Activated CD8-positive, alpha-beta memory T cell treated with anti-CD3 and anti-CD28 coated beads, Interleukin-2, amount 10 ng/mL, durations not matched to agents 7 days and 5 days (primary cell): ENCODE measurements around the gene EVL. TPM values are rescaled to one million over a fixed set of nuclear protein-coding genes. Genes with fewer than 3 reads are reported as not detected.

Experiments used
- ATAC-seq: fragments of 150-1000 bp; cut with Tn5 transposase; one replicate; pipeline ENCODE4 v1.10.0; 2021; ENCODE audit warnings: moderate library complexity
- CTCF ChIA-PET: fragments of 350-600 bp; sonication (Branson Sonifier 250); formaldehyde crosslinking; loops from one replicate; lab custom pipeline; 2021; ENCODE audit warnings: antibody characterized with exemption; lab: Charles Lee
- DNase-seq: peaks from one replicate; pipeline ENCODE4 v3.0.0-alpha.2; 2020
- H3K27ac Mint-ChIP-seq: one replicate; pipeline ENCODE4 v1.8.0; 2021; ENCODE audit warnings: mild to moderate bottlenecking, mixed read lengths
- H3K27me3 Mint-ChIP-seq: one replicate; pipeline ENCODE4 v1.8.0; 2021; ENCODE audit warnings: mixed read lengths
- H3K36me3 Mint-ChIP-seq: one replicate; pipeline ENCODE4 v1.8.0; 2021; ENCODE audit warnings: mild to moderate bottlenecking, mixed read lengths
- H3K4me1 Mint-ChIP-seq: one replicate; pipeline ENCODE4 v1.8.0; 2021; ENCODE audit warnings: mixed read lengths
- H3K4me3 Mint-ChIP-seq: one replicate; pipeline ENCODE4 v1.8.0; 2021; ENCODE audit warnings: mild to moderate bottlenecking, moderate library complexity, mixed read lengths
- H3K9me3 Mint-ChIP-seq: one replicate; pipeline ENCODE4 v1.8.0; 2022; ENCODE audit warnings: low read depth, mixed read lengths
- total RNA-seq, 2 experiments: library from RNA; stranded (reverse); gene quantifications; one replicate each; pipeline ENCODE4 v1.2.3, GENCODE V29; 2021

Gene EVL
- total RNA-seq, 2 experiments from 2014 or later, result 774 to 910 TPM

DNA sequence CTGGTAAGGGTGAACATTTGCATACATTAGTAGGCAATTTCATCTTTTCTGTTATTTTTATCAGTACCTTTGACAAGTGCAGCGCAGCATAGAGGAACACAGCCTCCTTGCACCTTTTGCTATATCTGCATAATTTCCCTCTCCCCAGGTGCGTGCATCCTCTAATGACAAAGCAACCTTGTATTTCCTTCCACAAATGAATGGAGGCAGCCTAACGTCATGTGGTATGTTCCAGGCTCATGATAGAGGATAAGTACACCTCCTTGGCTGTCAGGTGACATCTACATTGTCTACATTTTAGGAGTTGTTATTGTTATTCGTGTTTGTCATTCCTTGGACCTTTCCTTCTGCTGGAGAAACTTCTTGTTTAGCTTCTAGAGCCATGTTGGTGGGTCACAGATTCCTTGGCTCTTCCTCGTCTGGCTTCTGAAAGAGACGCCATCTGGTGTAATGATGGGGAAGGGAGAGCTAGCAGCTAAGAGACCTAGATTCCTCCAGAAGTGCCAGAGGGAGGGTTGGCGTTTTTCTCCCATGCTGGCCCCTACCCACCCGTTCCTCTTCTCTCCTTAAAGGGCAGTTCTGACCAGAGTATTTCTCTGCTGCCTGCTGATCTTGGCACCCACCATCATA is 37.0 kb downstream of the EVL start:
- H3K27ac Mint-ChIP-seq, result peak overlapping the region; percentile 82
- H3K4me1 Mint-ChIP-seq, result peaks cover 91% of the 10 kb centered on the region
- H3K36me3 Mint-ChIP-seq, result peaks cover 77% of the 10 kb centered on the region
- ATAC-seq, result no peak
- H3K27me3 Mint-ChIP-seq, result no peaks in the 10 kb centered on the region
- peak overlapping the region; percentile 4 for H3K4me3 Mint-ChIP-seq
- no peaks in the 10 kb centered on the region for H3K9me3 Mint-ChIP-seq
- DNase-seq, result no peak
- CTCF ChIA-PET, result interaction anchor here (0.8 to 24.4 kb wide), 5 partner anchors 12 to 275 kb away, joined by 3 to 607 read pairs (median 3); partner anchors contain the start of gene EVL

DNA sequence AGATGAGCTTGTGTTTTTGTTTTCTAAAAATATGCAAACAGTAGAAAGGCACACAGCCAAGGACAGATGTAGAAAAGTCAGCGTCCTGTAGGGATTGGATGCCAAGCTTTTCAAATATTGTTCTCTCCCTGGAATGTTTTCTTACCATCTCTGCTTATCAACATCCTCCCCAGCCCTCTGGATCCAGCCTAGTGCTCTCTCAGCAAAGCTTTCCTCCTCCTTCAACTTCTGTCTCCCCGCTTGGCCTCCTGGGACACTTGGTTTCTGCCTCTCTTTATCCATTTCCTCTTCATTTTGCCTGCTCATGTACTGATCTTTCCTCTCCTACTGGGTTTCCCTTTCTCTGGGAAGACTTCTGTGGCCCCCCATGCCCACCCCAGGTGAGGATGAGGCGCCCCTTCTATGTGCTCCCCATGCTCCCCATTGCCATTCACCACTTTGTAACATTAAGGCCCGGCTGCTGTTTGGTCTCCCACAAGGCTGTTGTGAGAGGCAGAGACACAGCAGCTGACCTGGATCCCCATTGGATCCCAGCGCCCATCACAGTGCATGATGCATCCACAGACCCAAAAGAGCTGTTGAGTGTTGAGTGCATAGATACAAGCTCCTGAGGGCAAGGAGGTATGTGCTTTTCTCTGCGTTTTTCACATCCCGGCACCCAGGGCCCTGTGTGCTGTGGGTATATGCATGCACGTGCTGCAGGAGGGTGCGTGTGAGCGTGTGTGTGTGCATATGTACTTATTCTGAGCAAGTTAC is 38.2 kb downstream of the EVL start:
- H3K4me3 Mint-ChIP-seq, result peak overlapping the region; percentile 51
- ATAC-seq, result peak; percentile 5
- H3K27ac Mint-ChIP-seq, result peak overlapping the region; percentile 82
- peaks cover 77% of the 10 kb centered on the region for H3K36me3 Mint-ChIP-seq
- H3K9me3 Mint-ChIP-seq, result no peaks in the 10 kb centered on the region
- H3K27me3 Mint-ChIP-seq, result no peaks in the 10 kb centered on the region
- peaks cover 92% of the 10 kb centered on the region for H3K4me1 Mint-ChIP-seq
- DNase-seq, result peak; percentile 51
- CTCF ChIA-PET, result interaction anchor here (0.8 to 24.4 kb wide), 10 partner anchors 8 to 274 kb away, joined by 3 to 607 read pairs (median 4); partner anchors contain the start of gene EVL

- ATAC-seq (no peak), DNase-seq (no peak)
- CTCF ChIA-PET, result interaction anchor here (1.1 to 24.4 kb wide), 7 partner anchors 8 to 121 kb away, joined by 4 to 607 read pairs (median 7); partner anchors contain the start of gene EVL
- Mint-ChIP-seq H3K4me1 (peaks cover 92% of the 10 kb centered on the region), H3K36me3 (peaks cover 77% of the 10 kb centered on the region), H3K9me3 (no peaks in the 10 kb centered on the region), H3K4me3 (peak overlapping the region; percentile 51), H3K27me3 (no peaks in the 10 kb centered on the region), H3K27ac (peak overlapping the region; percentile 82)
These were observed 38.8 kb downstream of the EVL start for GRCh38 chr14:100104006-100104352.

DNA sequence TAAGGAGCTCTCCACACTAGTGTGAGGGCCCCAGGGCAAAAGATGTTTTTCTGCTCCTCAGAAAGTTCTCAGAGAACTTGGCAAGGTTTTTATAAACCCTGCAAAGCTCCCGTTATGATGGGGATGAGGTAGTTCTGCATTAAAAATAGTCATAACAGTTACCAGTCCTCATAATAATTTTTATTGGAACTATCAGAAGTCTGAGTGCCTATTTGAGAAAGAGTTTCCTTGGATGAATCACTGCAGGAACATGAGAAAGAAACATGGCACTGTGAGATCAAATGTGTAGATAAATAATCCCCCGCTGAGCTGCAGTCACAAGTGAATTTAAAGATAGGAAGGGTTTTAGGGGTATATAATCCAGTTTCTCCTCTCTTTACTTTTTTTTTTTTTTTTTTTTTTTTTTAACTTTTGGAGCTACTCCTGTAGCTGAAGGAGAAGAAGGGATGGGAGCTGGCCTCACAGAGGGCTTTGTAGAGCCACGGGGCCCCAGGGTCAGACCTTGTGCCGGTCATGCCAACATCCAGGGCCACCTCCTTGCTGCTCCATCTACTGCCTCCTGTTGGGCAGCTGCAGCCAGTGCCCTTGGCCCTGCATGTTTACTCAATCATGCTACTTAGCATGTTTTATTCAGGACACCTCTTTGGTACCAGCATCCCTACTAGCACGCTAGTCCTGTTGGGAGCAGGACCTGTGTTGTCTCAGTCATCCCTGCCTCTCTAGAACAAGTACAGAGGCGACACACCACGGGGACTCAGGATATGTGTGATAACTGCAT is 39.5 kb downstream of the EVL start:
- Mint-ChIP-seq H3K27me3 (no peaks in the 10 kb centered on the region), H3K27ac (peak overlapping the region; percentile 90), H3K4me3 (peak overlapping the region; percentile 21), H3K4me1 (peaks cover 92% of the 10 kb centered on the region), H3K9me3 (no peaks in the 10 kb centered on the region), H3K36me3 (peaks cover 80% of the 10 kb centered on the region)
- DNase-seq, result peak; percentile 48
- ATAC-seq, result no peak
- CTCF ChIA-PET, result interaction anchor here (1.0 to 24.4 kb wide), 8 partner anchors 9 to 137 kb away, joined by 4 to 607 read pairs (median 7); partner anchors contain the start of gene EVL

DNA sequence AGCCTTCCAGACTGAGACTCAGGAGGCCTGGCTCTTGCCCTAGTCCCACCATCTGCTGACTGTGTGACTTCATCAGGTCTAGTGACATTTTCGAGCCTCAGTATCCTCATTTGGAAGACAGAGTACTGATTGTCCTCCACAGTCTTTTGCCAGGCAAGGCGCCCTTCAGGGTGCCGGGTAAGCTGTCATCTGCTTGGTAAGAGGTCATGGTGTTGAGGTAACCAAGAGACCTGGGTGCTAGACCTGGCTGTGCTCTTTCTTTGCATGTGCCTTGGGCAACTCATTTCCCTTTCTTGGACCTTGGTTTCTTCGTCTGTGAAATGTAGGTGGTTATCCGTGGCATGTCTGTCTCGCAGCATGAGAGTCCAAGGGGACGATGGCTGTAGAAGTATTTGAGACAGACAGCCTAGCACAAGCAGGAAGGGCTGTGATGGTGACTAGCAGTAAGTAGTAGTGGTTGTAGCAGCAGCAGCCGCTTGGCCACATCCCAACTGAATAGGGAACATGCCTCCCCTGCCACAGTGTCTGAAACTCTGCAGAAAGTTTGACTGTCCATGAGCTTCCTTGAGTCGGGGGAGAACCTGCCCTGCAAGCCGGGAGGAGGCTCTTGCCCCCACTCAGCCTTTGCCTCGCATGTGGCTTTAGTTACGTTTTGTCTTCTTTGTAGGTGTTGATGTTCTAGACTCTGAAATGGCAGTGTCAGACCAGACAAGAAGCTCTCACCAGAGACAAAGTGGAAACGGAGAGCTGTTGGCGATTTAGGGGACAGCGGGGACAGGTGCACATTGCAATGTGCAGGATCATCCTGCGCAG is 40.3 kb downstream of the EVL start:
- H3K27ac Mint-ChIP-seq, result peak overlapping the region; percentile 90
- CTCF ChIA-PET, result interaction anchor here (0.8 to 24.4 kb wide), 10 partner anchors 10 to 136 kb away, joined by 3 to 607 read pairs (median 8); partner anchors contain the start of gene EVL
- DNase-seq (peak; percentile 68), ATAC-seq (peak; percentile 35)
- no peaks in the 10 kb centered on the region for H3K27me3 Mint-ChIP-seq
- H3K4me3 Mint-ChIP-seq, result peak overlapping the region; percentile 56
- H3K4me1 Mint-ChIP-seq, result peaks cover 85% of the 10 kb centered on the region
- H3K36me3 Mint-ChIP-seq, result peaks cover 77% of the 10 kb centered on the region
- H3K9me3 Mint-ChIP-seq, result no peaks in the 10 kb centered on the region

DNA sequence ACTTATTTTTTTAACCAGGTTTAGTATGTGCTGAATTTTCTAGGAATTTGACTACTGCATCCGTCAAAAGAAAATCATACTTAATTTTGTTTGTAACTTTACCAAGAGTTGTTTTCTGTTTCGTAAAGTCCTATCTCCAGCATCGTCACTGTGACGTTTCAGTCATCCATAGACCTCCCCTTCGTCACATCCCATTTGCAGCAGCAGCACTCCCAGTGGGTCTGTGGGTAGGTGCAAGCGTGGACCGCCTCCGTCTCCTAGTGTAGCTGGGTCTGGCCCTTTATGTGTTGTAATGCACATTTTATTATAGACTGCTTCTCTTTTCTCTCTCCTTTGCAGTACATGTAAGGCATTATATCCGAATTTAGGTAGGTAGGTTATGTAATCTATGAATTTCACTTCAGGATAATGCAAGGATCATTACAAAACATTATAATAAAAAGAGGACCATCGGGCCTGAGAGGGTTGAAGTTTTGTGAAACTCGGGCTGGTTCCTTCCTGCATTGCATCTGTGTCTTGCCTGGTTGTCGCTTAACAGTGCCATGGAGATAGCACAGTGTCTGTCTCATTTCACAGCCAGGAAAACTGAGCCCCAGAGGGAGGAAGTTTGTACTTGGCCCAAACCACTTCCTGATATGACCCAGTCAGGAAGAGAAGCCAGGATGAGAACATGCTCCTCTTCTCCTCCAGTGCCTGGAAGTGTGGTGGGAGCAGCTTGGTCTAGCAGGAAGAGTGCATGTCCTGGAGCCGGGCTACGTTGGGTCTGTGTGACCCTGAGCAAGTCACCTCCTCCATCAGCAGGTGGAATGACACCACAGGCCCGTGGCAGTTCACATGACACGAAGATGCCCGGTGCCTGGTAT is 41.3 kb downstream of the EVL start:
- Mint-ChIP-seq H3K4me3 (peak overlapping the region; percentile 56), H3K36me3 (peaks cover 80% of the 10 kb centered on the region), H3K27ac (peak overlapping the region; percentile 90), H3K27me3 (no peaks in the 10 kb centered on the region), H3K9me3 (no peaks in the 10 kb centered on the region), H3K4me1 (peaks cover 81% of the 10 kb centered on the region)
- ATAC-seq (peak; percentile 33), DNase-seq (peak; percentile 70)
- CTCF ChIA-PET, result interaction anchor here (0.8 to 24.4 kb wide), 8 partner anchors 8 to 124 kb away, joined by 3 to 607 read pairs (median 24); partner anchors contain the start of gene EVL

- CTCF ChIA-PET, result interaction anchor here (1.1 to 24.4 kb wide), 17 partner anchors 8 to 136 kb away, joined by 3 to 607 read pairs (median 7); partner anchors contain the start of gene EVL
- no peaks in the 10 kb centered on the region for H3K27me3 Mint-ChIP-seq
- ATAC-seq, result no peak
- DNase-seq, result peak; percentile 61
- no peaks in the 10 kb centered on the region for H3K9me3 Mint-ChIP-seq
- peak overlapping the region; percentile 56 for H3K4me3 Mint-ChIP-seq
- peak overlapping the region; percentile 90 for H3K27ac Mint-ChIP-seq
- peaks cover 78% of the 10 kb centered on the region for H3K36me3 Mint-ChIP-seq
- H3K4me1 Mint-ChIP-seq, result peaks cover 75% of the 10 kb centered on the region
These were observed 42.0 kb downstream of the EVL start for GRCh38 chr14:100107236-100107635.

- peak overlapping the region; percentile 90 for H3K27ac Mint-ChIP-seq
- peaks cover 80% of the 10 kb centered on the region for H3K36me3 Mint-ChIP-seq
These were observed 43.0 kb downstream of the EVL start for GRCh38 chr14:100108042-100108825.

DNA sequence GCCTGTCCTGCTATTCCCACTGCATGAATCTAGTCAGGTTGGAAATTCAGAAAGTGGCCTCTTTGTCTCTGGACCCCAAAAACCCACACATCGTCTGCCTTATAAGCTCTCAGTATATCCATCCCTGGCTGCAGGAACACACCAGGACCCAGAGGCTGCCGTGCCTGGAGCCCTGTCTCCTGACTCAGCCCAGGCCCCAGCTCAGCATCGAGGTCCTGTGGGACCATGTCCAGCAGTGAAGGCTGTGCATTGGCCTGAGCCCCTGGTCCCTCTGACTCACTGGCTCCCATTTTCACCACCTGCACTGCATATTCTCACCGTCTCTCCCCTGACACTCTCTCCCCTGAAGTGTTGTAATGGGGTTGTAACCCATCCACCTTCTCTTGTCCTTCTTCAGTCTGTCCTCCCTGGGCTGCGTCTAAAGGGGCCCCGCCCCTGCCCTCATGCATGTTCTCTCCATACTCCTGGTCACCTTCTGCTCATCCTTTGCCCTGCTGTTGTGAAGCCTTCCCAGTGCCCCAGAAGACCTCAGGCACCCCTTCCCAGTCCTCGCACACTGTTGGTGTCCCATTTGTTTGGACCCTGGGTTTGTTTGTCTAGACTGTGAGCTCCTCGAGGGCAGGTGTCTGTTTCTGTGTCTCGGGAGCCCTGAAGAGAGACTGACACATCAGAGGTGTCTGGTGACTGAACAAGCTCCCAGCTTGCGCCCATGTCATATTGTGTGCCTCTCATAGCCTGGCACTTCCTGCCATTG is 43.8 kb downstream of the EVL start:
- Mint-ChIP-seq H3K27me3 (no peaks in the 10 kb centered on the region), H3K36me3 (peaks cover 77% of the 10 kb centered on the region), H3K9me3 (no peaks in the 10 kb centered on the region), H3K27ac (peak overlapping the region; percentile 90), H3K4me1 (peaks cover 64% of the 10 kb centered on the region), H3K4me3 (no peak overlapping the region)
- no peak for ATAC-seq
- no peak for DNase-seq
- CTCF ChIA-PET, result interaction anchor here (1.2 to 24.4 kb wide), 15 partner anchors 10 to 269 kb away, joined by 3 to 607 read pairs (median 8); partner anchors contain the start of gene EVL

More at GRCh38 chr14:100108042-100108825, 43.0 kb downstream of the EVL start:
- H3K4me1 Mint-ChIP-seq, result peaks cover 71% of the 10 kb centered on the region
- no peaks in the 10 kb centered on the region for H3K27me3 Mint-ChIP-seq
- peak; percentile 68 for ATAC-seq
- DNase-seq, result peak; percentile 89
- no peaks in the 10 kb centered on the region for H3K9me3 Mint-ChIP-seq
- H3K4me3 Mint-ChIP-seq, result no peak overlapping the region
- CTCF ChIA-PET, result interaction anchor here (0.7 to 24.4 kb wide), 28 partner anchors 8 to 270 kb away, joined by 3 to 607 read pairs (median 4); partner anchors contain the start of gene EVL

GRCh38 chr14:100109594-100109955 is 44.4 kb downstream of the EVL start:
- no peaks in the 10 kb centered on the region for H3K9me3 Mint-ChIP-seq
- no peak overlapping the region for H3K4me3 Mint-ChIP-seq
- CTCF ChIA-PET, result interaction anchor here (2.2 to 24.4 kb wide), 5 partner anchors 11 to 54 kb away, joined by 11 to 607 read pairs (median 20); partner anchors contain the start of gene EVL
- ATAC-seq (no peak), DNase-seq (no peak)
- peak overlapping the region; percentile 90 for H3K27ac Mint-ChIP-seq
- H3K27me3 Mint-ChIP-seq, result no peaks in the 10 kb centered on the region
- H3K36me3 Mint-ChIP-seq, result peaks cover 75% of the 10 kb centered on the region
- H3K4me1 Mint-ChIP-seq, result peaks cover 58% of the 10 kb centered on the region
